Activated CD4-positive, alpha-beta T cell treated with anti-CD3 and anti-CD28 coated beads, Interleukin-2, Interleukin-6, amounts not matched to agents 100 ng/mL and 50 ng/mL, durations not matched to agents 16 hours and 8 hours (primary cell): Measurements from ENCODE around the gene IMMT.

Experiments used
- DNase-seq: peaks from one replicate; pipeline ENCODE4 v3.0.0-alpha.2; 2020

The IMMT gene

DNA sequence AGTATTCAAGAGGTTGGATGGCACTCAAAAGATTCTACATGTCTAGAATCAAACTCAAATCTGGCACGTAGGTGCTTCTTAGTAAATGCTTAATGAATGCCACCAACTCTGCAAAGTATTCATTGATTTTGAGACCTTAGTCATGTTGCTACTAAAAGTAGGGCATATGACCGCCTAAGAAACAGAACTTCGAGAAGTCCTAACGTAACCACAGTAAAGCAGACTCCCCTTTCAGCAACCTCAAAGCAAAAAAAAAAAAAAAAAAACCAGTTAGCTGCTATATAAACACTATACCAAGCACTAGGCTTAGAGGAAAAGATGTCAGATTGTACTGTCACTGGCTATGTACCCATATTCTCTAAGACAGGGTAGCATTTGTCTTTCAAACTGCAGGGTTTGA is 55.3 kb downstream of the IMMT start:
- no peak for DNase-seq

DNA sequence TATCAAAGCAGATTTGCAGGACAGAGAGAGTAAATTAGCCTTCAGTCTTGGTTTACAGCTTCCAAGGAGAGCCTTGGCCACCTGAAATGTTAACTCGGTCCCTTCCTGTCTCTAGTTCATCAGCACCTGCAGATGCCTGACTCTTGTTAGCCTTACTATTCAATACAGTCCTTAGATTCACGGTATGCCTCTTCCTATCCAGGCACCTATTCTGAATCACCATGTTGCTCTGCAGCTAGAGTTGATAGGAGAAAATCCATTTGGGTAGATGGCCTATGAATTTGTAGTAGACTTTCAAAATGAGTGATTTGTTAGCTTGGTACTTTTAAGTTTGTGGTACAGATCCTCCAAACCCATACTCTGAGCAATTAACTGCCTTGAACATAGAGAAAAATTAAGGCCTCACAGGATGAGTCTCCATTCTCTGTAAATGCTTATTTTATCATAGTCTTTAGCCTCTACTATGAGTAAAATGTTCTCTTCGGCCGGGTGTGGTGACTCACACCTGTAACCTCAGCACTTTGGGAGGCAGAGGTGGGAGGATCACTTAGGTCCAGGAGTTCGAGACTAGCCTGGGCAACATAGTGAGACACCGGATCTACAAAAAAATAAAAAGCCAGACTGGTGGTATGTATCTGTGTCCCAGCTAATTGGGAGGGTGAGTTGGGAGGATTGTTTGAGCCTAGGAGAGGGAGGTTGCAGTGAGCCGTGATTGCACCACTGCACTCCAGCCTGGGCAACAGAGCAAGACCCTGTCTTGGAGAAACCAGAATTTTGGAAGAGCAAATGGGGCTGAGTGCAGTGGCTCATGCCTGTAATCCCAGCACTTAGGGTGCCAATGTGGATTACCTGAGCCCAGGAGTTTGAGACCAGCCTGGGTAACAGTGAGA is 56.3 kb downstream of the IMMT start:
- DNase-seq = peak; percentile 13

DNA sequence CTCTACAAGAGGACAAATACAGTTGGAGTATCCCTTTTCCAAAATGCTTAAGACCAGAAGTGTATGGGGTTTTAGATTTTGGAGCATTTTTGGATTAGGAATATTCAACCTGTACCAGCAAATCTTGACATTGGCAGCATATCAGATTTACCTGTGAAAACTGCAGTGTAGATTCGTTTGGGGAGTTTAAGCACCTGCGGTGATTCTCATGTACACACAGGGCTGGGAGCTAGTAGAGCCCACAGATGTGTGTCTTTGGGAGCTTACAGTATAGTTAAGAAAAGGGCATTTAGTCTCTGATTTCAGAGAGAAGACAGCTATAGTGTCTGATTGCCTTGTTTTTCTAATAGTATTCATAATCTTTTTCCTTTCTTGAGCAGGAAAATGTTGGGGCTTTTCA is 59.1 kb downstream of the IMMT start:
- no peak for DNase-seq

DNA sequence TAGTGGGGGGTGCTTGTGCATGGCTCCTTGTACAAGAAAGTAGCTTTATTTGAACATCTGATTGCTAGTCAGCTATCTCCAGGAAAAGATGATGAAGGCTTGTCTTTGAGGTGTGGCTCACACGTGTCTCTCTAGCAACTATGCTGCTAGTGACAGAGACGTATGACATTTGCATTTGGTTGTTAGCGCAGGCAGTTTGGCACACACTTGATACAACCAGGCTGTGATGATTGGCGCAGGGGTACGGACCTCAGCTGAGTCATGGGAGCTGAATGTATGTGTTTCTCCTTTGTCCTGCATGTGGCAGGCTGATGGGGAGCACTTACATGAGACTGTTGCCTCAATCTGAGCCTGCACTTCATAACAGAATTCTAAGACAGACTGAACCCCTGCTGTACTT is 59.6 kb downstream of the IMMT start:
- DNase-seq = no peak

DNA sequence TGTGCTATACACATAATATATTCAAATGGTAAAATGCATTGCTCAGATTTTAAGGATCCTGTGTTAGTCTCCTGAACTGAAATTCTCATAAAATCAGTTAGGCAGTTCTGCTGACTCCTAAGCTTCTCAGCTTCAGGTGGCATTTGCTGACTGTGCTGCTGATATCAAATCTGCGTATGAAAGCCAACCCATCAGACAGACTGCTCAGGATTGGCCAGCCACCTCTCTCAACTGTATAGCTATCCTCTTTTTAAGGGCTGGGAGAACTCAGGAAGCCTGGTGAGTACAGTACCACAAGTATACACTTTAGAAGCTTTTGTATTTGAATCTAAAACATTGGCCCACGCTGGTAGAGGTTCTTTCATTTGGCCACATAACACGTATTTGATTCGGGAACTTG is 60.6 kb downstream of the IMMT start:
- DNase-seq = no peak

DNA sequence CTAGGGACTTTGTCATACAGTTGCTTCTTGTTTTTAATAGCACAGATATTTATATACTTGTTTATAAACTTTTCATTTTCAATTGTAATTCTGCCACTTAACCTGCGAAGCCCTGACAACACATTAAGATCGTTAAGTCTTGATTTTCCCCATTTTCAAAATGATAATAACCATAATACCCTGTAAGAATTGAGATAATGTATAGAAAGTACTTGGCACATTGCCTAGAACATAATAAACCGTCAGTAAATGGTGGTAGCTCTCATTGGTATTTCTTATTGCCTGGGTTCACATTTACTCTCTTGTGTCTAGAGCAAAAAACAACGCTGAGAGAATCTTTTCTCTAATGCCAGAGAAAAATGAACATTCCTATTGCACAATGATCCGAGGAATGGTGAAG is 70.6 kb downstream of the IMMT start:
- DNase-seq = no peak

DNA sequence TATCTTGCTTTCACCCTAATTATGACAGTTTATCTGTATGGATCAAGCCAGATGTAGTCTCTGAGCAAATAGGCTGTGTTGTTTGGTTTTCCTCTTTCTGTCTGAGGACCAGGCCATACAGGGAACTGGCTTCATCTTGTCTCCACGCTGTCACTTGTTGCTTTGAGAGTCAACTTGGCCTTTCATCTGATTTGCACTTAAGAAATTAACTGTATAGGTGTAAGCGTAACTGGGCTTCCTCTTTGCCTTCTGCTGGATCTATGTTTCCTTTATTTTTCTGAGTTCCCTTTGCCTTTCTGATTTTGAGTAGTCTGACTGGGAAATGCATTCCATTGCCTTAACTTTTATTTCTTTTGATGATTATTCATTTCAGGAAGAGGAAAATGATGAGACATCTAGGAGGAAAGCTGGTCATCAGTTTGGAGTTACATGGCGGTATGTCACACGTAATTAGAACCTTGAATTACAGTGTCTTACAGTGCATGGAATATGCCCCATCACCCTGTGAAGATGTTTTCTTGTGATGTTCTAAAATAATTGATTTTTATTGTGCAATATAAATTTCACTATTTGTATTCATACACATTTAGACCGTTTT is 71.8 kb downstream of the IMMT start:
- DNase-seq = no peak

DNA sequence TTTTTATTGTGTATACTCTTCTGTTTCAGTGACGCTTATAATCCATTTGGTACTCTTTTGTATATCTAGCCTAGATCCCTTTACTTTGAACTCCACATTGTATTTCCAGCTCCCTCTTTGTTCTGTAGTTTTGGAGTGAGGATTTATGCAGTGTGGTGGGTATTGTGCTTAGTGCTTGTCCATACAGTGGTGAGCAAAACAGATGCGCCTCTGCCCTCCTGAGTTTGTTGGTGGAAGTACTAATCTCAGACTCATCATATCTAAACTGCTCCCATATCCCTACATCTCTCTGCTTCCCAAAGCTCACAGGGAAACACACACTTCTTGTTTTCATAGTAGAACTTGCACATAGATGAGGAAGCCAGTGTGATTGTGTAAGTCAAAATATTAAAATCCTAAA is 77.1 kb downstream of the IMMT start:
- DNase-seq = no peak

DNA sequence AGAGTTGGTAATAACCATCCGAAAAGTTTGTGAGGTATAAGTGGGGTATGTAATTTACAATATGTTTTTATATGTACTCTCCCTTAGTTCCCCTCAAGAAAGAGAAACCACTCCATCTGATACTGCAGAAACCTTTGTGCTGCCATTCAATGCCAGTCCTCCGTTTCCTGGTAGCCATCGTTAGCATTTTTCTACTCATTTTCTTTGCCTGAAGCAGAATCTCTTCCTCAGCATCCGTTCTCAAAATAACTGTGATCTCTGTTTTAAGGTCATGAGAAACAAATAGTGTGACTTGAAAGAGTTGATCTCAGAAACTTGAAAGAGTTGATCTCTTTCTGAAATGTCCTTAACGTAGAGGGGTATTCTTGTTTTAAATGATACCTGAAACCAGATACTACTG is 88.2 kb downstream of the IMMT start:
- peak; percentile 36 for DNase-seq

DNA sequence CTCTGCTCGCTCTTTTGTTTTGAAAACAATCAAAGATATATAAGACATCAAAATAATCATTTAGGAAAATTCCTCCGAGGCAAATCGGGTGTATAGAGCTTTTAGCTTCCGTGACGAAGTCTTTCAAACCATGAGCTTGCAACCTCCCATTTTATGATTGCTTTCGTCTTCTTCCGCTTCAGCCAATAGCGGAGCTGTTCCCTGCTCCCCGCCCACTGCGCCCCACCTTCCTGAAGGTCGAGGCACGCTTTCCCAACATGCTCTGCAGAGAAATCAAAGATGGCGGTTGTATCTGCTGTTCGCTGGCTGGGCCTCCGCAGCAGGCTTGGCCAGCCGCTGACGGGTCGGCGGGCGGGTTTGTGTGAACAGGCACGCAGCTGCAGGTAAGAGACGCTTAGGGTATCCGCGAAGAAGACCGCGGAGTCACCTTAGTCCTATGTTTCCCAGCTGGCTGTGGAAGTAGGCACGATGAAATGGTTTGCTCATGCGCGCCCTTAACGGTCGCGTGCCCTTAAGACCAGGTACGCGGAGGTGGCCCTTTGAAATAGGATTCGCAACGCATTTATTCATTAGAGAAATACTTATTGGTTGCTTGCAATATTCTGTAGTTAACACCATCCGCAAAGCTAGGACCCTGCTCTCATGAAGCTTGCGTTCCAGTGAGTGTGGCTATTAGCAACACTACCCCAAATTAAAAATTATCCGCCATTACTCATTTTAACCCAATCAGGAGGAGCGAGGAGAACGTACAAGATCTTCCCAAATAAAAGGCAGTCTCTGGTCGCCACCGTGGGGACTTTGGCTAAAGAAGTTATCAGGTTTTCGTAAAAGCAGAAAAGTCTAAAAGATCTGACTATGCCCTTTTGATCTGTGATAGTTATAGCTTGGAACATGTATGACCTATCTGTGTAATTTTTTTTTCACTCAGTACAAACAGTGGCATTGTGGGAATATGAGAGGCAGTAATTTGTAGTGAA is 89.0 kb downstream of the IMMT start, which contains the start of gene PTCD3:
PTCD3 (plus strand) TSS at position 267 of the 977 bp plus-strand sequence; CDS start at position 280, 13 bp downstream.
- peak; percentile 96 for DNase-seq

DNA sequence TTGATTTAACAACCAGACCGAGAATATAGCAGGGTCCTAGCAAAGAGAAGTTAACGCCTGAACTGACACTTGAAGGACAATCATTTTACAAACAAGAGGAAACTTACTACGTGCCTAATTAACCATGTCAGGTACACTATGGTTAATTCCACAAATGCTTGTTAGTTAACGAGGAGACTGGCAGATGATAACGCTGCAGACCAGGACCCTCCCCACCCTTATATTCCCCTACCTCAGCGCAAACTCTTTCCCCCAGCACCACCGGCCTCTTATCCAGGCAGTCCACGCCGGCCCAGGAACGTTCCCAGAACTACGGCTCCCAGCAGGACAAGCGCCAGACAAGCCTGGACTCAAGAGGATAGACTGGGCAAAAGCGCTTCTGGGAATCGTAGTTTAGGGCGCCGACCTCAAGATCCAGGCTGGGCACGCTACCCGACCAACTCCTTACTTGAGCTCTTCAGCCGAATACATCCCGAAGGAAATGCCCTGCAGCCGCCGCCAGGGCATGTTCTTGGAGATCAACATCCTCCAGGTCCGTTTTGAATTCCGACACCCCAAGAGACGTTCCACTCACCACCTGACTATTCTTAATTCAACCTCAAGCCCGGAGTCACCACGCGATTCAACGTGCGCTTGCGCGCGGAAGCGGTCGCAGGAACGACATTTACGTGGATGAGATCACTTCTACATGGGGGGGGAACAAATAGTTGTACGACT is 89.9 kb downstream of the IMMT start, which contains the start of gene POLR1A:
POLR1A (minus strand) TSS at position 635 of the 717 bp plus-strand sequence; CDS start at position 525, 110 bp downstream.
- DNase-seq = peak; percentile 91

DNA sequence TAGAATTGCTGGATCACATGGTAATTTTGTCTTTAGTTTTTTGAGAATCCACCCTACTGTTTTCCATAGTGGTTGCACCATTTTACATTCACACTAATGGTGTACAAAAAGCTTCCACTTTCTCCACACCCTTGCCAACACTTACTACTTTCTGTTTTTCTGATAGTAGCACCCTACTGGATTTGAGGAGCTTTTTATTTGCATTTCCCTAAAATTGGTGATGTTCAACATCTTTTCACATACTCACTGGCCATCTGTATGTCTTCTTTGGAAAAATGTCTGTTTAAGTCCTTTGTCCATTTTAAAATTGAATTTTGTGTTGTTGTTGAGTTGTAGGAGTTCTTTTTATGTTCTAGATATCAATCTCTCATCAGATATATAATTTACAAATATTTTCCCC is 93.1 kb downstream of the IMMT start:
- no peak for DNase-seq

DNA sequence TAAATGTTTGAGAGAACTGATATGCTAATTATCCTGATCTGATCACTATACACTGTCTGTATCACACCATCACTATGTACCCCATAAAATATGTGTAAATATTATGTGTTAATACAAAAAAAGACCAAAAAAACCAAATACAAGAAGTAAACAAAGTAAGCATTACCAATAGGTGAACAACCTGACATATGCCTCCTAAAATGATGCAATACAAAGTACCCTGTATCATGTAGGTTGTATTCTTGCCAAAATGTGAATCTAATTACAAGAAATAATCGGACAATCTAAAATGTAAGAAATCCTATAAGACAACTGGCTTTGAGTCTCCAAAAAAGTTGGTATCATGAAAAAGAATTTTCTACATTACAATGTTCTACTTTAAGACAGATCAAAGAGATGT is 97.3 kb downstream of the IMMT start:
- DNase-seq = no peak

DNA sequence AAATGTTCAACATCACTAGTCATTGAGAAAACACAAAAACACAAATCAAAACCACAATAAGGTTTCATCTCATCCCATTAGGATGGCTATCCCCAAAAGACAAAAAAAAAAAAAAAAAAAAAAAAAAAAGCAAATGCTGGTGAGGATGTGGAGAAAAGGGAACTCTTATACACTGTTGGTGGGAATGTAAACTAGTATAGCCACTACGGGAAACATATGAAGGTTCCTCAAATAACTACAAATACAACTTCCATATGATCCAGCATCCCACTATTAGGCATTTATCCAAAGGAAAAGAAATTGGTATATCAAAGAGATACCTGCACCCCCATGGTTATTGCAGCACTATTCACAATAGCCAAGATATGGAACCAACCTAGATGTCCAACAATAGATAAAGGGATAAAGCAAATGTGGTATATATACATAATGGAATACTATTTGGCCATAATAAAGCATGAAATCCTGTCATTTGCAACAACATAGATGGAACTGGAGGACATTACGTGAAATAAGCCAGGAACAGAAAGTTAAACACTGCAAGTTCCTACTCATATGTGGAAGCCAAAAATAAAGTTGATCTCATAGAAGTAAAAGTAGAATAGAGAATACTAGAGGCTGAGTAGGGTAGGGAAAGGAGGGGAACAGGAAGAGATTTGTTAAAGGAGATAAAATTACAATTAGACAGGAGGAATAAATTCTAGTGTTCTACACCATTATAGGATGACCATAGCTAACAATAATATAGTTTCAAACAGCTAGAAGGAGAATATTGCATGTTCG is 98.0 kb downstream of the IMMT start:
- no peak for DNase-seq

DNA sequence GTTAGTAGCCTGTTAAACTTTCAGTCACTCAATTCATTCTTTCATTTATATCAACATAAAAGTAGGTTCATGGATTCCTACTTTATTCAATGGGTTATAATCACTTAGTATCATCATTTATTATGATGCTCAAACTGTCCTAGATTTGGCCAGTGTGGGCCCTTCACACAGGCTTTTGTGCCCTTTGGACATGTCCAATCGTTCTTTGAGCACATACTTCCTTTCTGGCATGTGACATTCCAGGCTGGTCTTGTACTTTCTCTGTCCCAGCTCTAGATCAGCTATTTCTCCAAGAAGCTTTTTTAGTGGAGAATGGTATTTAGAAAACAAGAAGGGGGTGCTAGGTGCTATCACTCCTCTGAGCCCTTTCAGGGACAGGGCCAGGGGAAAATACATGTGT is 101.0 kb downstream of the IMMT start:
- no peak for DNase-seq
